RCC 7860 (cell line): ENCODE data around the gene TRMT2A.

ENCODE experiments used
- DNase-seq: peaks from one replicate; pipeline ENCODE4 v3.0.0-alpha.2; 2015; ENCODE audit warnings: low spot score
- FAIRE-seq: peaks from 2 replicates; lab custom pipeline; 2012; peaks lifted over from hg19 to GRCh38; lab: Jason Lieb, UNC

Gene TRMT2A

GRCh38 chr22:20135806-20136602, 19.0 kb upstream of the TRMT2A start:
- DNase-seq = no peak
- no peak for FAIRE-seq

- DNase-seq (no peak), FAIRE-seq (no peak)
Observed at GRCh38 chr22:20135265-20135664, 18.2 kb upstream of the TRMT2A start.

- DNase-seq (no peak), FAIRE-seq (no peak)
Observed at GRCh38 chr22:20133930-20134549, 17.0 kb upstream of the TRMT2A start.

GRCh38 chr22:20132686-20133246, 15.7 kb upstream of the TRMT2A start:
- FAIRE-seq (no peak), DNase-seq (no peak)

GRCh38 chr22:20131859-20132685, 15.0 kb upstream of the TRMT2A start:
- no peak for DNase-seq
- FAIRE-seq = no peak

- no peak for DNase-seq
Observed at GRCh38 chr22:20131597-20131858, 14.5 kb upstream of the TRMT2A start, which contains the start of gene ZDHHC8. Gene ZDHHC8 (plus strand): TSS chr22:20131804. CDS start chr22:20131948, 144 bp downstream.

GRCh38 chr22:20130731-20131596, 13.9 kb upstream of the TRMT2A start:
- DNase-seq = no peak
- no peak for FAIRE-seq

More at GRCh38 chr22:20131597-20131858, 14.5 kb upstream of the TRMT2A start, which contains the start of gene ZDHHC8:
- no peak for FAIRE-seq

- DNase-seq (no peak), FAIRE-seq (no peak)
Observed at GRCh38 chr22:20130319-20130718, 13.3 kb upstream of the TRMT2A start.

GRCh38 chr22:20129747-20130014, 12.7 kb upstream of the TRMT2A start:
- no peak for DNase-seq
- FAIRE-seq = no peak

GRCh38 chr22:20128902-20129746, 12.1 kb upstream of the TRMT2A start:
- no peak for FAIRE-seq

GRCh38 chr22:20128619-20128901, 11.5 kb upstream of the TRMT2A start:
- DNase-seq (no peak), FAIRE-seq (no peak)

More at GRCh38 chr22:20128902-20129746, 12.1 kb upstream of the TRMT2A start:
- no peak for DNase-seq

GRCh38 chr22:20127869-20128618, 11.0 kb upstream of the TRMT2A start:
- no peak for DNase-seq

GRCh38 chr22:20127318-20127868, 10.4 kb upstream of the TRMT2A start:
- DNase-seq (no peak), FAIRE-seq (no peak)

More at GRCh38 chr22:20127869-20128618, 11.0 kb upstream of the TRMT2A start:
- FAIRE-seq = no peak

- DNase-seq (no peak), FAIRE-seq (no peak)
Observed at GRCh38 chr22:20126284-20127029, 9.4 kb upstream of the TRMT2A start.

- no peak for FAIRE-seq
Observed at GRCh38 chr22:20125201-20126174, 8.5 kb upstream of the TRMT2A start.

GRCh38 chr22:20124083-20124787, 7.2 kb upstream of the TRMT2A start:
- FAIRE-seq = no peak
- no peak for DNase-seq

More at GRCh38 chr22:20125201-20126174, 8.5 kb upstream of the TRMT2A start:
- DNase-seq = no peak
